ENCODE measurements around the gene ATP9B.

GRCh38 chr18:79337620-79338019 lies 268.4 kb downstream of the ATP9B start:
- TF ChIP-seq EZH2 (IDR thresholded peaks at IDR 0.05; ENCODE audit: borderline replicate concordance, low read length) (no peak), CTCF (conservative IDR thresholded peaks at IDR 0.05 in 1 of 2, IDR thresholded peaks at IDR 0.05 in 1 of 2; ENCODE audit: extremely low read depth in 1 of 2, insufficient read depth in 1 of 2, low read depth in 1 of 2, low read length in 2 of 2) (no peak)
